Measurements from ENCODE around the gene ECE1. TPM values are rescaled to one million over a fixed set of nuclear protein-coding genes. Genes with fewer than 3 reads are reported as not detected.

The ECE1 gene
- total and polyA plus RNA-seq, 9 donors, result 18.0 to 40.0 (median 33.0) TPM

GRCh38 chr1:21249940-21250493, 40.2 kb downstream of the ECE1 start:
- Histone ChIP-seq H3K27ac (ENCODE audit: low read length) (no peak overlapping the region), H3K4me1 (ENCODE audit: control insufficient read depth, insufficient read depth, low read length) (peaks cover 18% of the 10 kb centered on the region), H3K27me3 (ENCODE audit: control insufficient read depth, insufficient read depth, low read length) (no peaks in the 10 kb centered on the region), H3K36me3 (ENCODE audit: control insufficient read depth, insufficient read depth, low read length) (peaks cover 30% of the 10 kb centered on the region), H3K4me3 (ENCODE audit: low read length) (no peak overlapping the region), H3K9me3 (replicated peaks; ENCODE audit: control insufficient read depth, low read depth, low read length) (peaks cover 2% of the 10 kb centered on the region)
- 87% methylated on average over 4 of the region's 9 CpGs for WGBS (ENCODE audit: insufficient coverage)
- no peak for DNase-seq

DNA sequence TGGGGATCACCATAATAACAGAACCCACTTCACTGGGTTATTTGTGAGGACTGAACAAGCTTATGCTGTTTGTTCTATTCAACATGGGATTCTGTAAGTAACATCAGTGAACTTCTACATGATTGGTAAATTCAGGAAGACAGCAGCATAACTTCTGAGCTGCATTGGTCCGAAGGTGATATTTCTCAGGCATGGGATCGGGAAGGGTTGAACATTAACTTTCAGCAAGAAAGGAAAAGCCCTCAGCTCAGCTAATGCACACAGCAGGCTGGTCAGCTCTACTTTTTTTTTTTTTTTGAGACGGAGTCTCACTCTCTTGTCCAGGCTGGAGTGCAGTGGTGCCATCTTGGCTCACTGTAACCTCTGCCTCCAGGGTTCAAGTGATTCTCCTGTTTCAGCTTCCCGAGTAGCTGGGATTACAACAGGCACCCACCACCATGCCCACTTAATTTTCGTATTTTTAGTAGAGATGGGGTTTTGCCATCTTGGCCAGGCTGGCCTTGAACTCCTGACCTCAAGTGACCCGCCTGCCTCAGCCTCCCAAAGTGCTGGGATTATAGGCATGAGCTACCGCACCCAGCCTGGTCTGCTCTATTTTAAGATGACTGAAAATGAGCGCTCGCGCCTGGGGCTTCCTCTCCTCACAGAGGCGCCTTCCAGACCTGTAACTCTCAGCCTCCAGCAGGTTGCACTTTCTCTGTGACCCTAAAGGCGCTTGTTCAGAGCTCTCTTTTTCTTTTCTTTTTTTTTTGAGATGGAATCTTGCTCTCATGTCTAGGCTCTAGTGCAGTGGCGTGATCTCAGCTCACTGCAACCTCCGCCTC, 42.2 kb downstream of the ECE1 start:
- Histone ChIP-seq H3K27me3 (ENCODE audit: control insufficient read depth, insufficient read depth, low read length) (no peaks in the 10 kb centered on the region), H3K4me1 (ENCODE audit: control insufficient read depth, insufficient read depth, low read length) (peaks cover 6% of the 10 kb centered on the region), H3K36me3 (ENCODE audit: control insufficient read depth, insufficient read depth, low read length) (peaks cover 41% of the 10 kb centered on the region), H3K4me3 (ENCODE audit: low read length) (no peak overlapping the region), H3K27ac (ENCODE audit: low read length) (no peak overlapping the region), H3K9me3 (replicated peaks; ENCODE audit: control insufficient read depth, low read depth, low read length) (peaks cover 2% of the 10 kb centered on the region)
- DNase-seq, result no peak
- 90% methylated on average over 11 of the region's 14 CpGs for WGBS (ENCODE audit: insufficient coverage)

- DNase-seq, result no peak
- Histone ChIP-seq H3K4me1 (ENCODE audit: control insufficient read depth, insufficient read depth, low read length) (peaks cover 4% of the 10 kb centered on the region), H3K9me3 (replicated peaks; ENCODE audit: control insufficient read depth, low read depth, low read length) (peaks cover 2% of the 10 kb centered on the region), H3K27me3 (ENCODE audit: control insufficient read depth, insufficient read depth, low read length) (no peaks in the 10 kb centered on the region), H3K36me3 (ENCODE audit: control insufficient read depth, insufficient read depth, low read length) (peaks cover 39% of the 10 kb centered on the region), H3K27ac (ENCODE audit: low read length) (no peak overlapping the region), H3K4me3 (ENCODE audit: low read length) (no peak overlapping the region)
- WGBS (ENCODE audit: insufficient coverage), result 89% methylated on average over 17 of the region's 20 CpGs
Measured at GRCh38 chr1:21246905-21247642, 43.2 kb downstream of the ECE1 start.

- no peak overlapping the region for H3K4me3 ChIP-seq (ENCODE audit: low read length)
- DNase-seq, result no peak
- H3K9me3 ChIP-seq (replicated peaks; ENCODE audit: control insufficient read depth, low read depth, low read length), result peaks cover 2% of the 10 kb centered on the region
- no peaks in the 10 kb centered on the region for H3K4me1 ChIP-seq (ENCODE audit: control insufficient read depth, insufficient read depth, low read length)
- no peaks in the 10 kb centered on the region for H3K27me3 ChIP-seq (ENCODE audit: control insufficient read depth, insufficient read depth, low read length)
- peaks cover 32% of the 10 kb centered on the region for H3K36me3 ChIP-seq (ENCODE audit: control insufficient read depth, insufficient read depth, low read length)
- no peak overlapping the region for H3K27ac ChIP-seq (ENCODE audit: low read length)
- no CpG with 5 or more reads among the region's 4 CpGs for WGBS (ENCODE audit: insufficient coverage)
Measured at GRCh38 chr1:21245688-21246229, 44.5 kb downstream of the ECE1 start.

GRCh38 chr1:21244986-21245687, 45.1 kb downstream of the ECE1 start:
- DNase-seq, result no peak
- 85% methylated on average over 10 of the region's 11 CpGs for WGBS (ENCODE audit: insufficient coverage)
- no peak overlapping the region for H3K27ac ChIP-seq (ENCODE audit: low read length)
- peaks cover 2% of the 10 kb centered on the region for H3K9me3 ChIP-seq (replicated peaks; ENCODE audit: control insufficient read depth, low read depth, low read length)
- no peaks in the 10 kb centered on the region for H3K4me1 ChIP-seq (ENCODE audit: control insufficient read depth, insufficient read depth, low read length)
- no peak overlapping the region for H3K4me3 ChIP-seq (ENCODE audit: low read length)
- peaks cover 33% of the 10 kb centered on the region for H3K36me3 ChIP-seq (ENCODE audit: control insufficient read depth, insufficient read depth, low read length)
- no peaks in the 10 kb centered on the region for H3K27me3 ChIP-seq (ENCODE audit: control insufficient read depth, insufficient read depth, low read length)

- Histone ChIP-seq H3K27ac (ENCODE audit: low read length) (no peak overlapping the region), H3K36me3 (ENCODE audit: control insufficient read depth, insufficient read depth, low read length) (peaks cover 33% of the 10 kb centered on the region), H3K4me1 (ENCODE audit: control insufficient read depth, insufficient read depth, low read length) (peaks cover 4% of the 10 kb centered on the region), H3K4me3 (ENCODE audit: low read length) (no peak overlapping the region), H3K9me3 (replicated peaks; ENCODE audit: control insufficient read depth, low read depth, low read length) (peaks cover 2% of the 10 kb centered on the region), H3K27me3 (ENCODE audit: control insufficient read depth, insufficient read depth, low read length) (no peaks in the 10 kb centered on the region)
- DNase-seq, result no peak
- 93% methylated on average over 8 of the region's 10 CpGs for WGBS (ENCODE audit: insufficient coverage)
Measured at GRCh38 chr1:21244154-21244553, 46.1 kb downstream of the ECE1 start.

DNA sequence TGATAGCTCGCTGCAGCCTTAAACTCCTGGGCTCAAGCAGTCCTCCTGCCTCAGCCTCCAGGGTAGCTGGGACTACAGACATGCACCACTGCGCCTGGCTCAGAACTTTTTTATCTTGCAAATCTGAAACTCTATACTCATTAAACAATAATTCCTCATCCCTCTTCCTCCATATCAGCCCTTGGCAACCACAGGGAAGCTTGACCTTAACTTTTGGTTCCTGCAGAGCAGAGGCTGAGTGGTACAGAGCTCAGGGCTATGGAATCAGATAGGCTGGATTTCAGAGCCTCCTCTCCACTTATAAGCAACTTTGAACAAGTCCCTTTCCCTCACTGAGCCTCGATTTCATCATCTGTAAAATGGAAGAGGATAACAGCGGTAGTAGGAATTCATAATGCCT, 47.4 kb downstream of the ECE1 start:
- H3K27me3 ChIP-seq (ENCODE audit: control insufficient read depth, insufficient read depth, low read length), result no peaks in the 10 kb centered on the region
- peaks cover 37% of the 10 kb centered on the region for H3K36me3 ChIP-seq (ENCODE audit: control insufficient read depth, insufficient read depth, low read length)
- 87% methylated on average over 2 of the region's 4 CpGs for WGBS (ENCODE audit: insufficient coverage)
- H3K27ac ChIP-seq (ENCODE audit: low read length), result no peak overlapping the region
- DNase-seq, result no peak
- no peak overlapping the region for H3K4me3 ChIP-seq (ENCODE audit: low read length)
- peaks cover 15% of the 10 kb centered on the region for H3K4me1 ChIP-seq (ENCODE audit: control insufficient read depth, insufficient read depth, low read length)
- peaks cover 2% of the 10 kb centered on the region for H3K9me3 ChIP-seq (replicated peaks; ENCODE audit: control insufficient read depth, low read depth, low read length)

- 71% methylated on average over 5 of the region's 12 CpGs for WGBS (ENCODE audit: insufficient coverage)
- Histone ChIP-seq H3K36me3 (ENCODE audit: control insufficient read depth, insufficient read depth, low read length) (peaks cover 34% of the 10 kb centered on the region), H3K27ac (ENCODE audit: low read length) (no peak overlapping the region), H3K9me3 (replicated peaks; ENCODE audit: control insufficient read depth, low read depth, low read length) (peaks cover 2% of the 10 kb centered on the region), H3K4me3 (ENCODE audit: low read length) (no peak overlapping the region), H3K4me1 (ENCODE audit: control insufficient read depth, insufficient read depth, low read length) (peaks cover 19% of the 10 kb centered on the region), H3K27me3 (ENCODE audit: control insufficient read depth, insufficient read depth, low read length) (no peaks in the 10 kb centered on the region)
- DNase-seq, result no peak
Measured at GRCh38 chr1:21241771-21242581, 48.3 kb downstream of the ECE1 start.

DNA sequence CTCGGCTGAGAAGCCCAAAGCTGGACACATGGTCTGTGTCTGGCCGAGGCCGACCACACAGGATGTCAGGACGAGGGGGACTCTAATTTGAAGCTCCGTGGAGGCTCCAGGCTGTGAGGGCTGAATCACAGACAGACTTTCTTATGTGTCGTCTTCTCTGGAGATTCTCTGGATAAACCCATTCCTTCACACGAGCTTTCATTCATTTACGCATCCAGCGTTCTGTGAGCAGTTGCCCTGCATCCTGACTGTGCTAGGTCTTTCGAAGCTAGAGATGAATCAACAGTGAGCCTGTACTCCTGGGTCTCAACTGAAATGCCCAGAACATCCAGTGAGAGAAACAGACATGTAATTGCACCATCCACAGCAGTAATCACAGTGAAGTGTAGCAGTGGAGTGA, 49.6 kb downstream of the ECE1 start:
- Histone ChIP-seq H3K4me3 (ENCODE audit: low read length) (no peak overlapping the region), H3K27ac (ENCODE audit: low read length) (no peak overlapping the region), H3K9me3 (replicated peaks; ENCODE audit: control insufficient read depth, low read depth, low read length) (peaks cover 2% of the 10 kb centered on the region), H3K36me3 (ENCODE audit: control insufficient read depth, insufficient read depth, low read length) (peaks cover 43% of the 10 kb centered on the region), H3K4me1 (ENCODE audit: control insufficient read depth, insufficient read depth, low read length) (peaks cover 19% of the 10 kb centered on the region), H3K27me3 (ENCODE audit: control insufficient read depth, insufficient read depth, low read length) (no peaks in the 10 kb centered on the region)
- no peak for DNase-seq
- WGBS (ENCODE audit: insufficient coverage), result 69% methylated on average over 10 of the region's 10 CpGs

All from muscle of leg (tissue), 11 donors.